Ishikawa (cell line): ENCODE results near the gene PDE12.
A peak's percentile ranks its signal among the peaks of the same experiment; 100 is the strongest.

Experiments used
- CEBPB ChIP-seq: IDR thresholded peaks from 2 replicates; pipeline ENCODE4 v1.6.1; 2012
- CREB1 ChIP-seq: IDR thresholded peaks from 2 replicates; pipeline ENCODE4 v1.6.1; 2012; ENCODE audit warnings: low read depth
- EGR1 ChIP-seq: IDR thresholded peaks from 2 replicates; pipeline ENCODE4 v1.6.1; 2012
- EP300 ChIP-seq: IDR thresholded peaks from 2 replicates; pipeline ENCODE4 v1.6.1; 2012; ENCODE audit warnings: borderline replicate concordance
- FOXM1 ChIP-seq: IDR thresholded peaks from 2 replicates; pipeline ENCODE4 v1.6.1; 2012; ENCODE audit warnings: low read depth, borderline replicate concordance
- NFIC ChIP-seq: IDR thresholded peaks from 2 replicates; pipeline ENCODE4 v1.6.1; 2012
- RAD21 ChIP-seq: IDR thresholded peaks from 2 replicates; pipeline ENCODE4 v1.6.1; 2012; ENCODE audit warnings: low read depth
- TAF1 ChIP-seq: IDR thresholded peaks from 2 replicates; pipeline ENCODE4 v1.6.1; 2012; ENCODE audit warnings: low read depth, mild to moderate bottlenecking
- TCF12 ChIP-seq: IDR thresholded peaks from 2 replicates; pipeline ENCODE4 v1.6.1; 2012; ENCODE audit warnings: low read depth
- TEAD4 ChIP-seq: IDR thresholded peaks from 2 replicates; pipeline ENCODE4 v1.6.1; 2012
- USF1 ChIP-seq: IDR thresholded peaks from 2 replicates; pipeline ENCODE4 v1.6.1; 2012
- YY1 ChIP-seq: IDR thresholded peaks from 2 replicates; pipeline ENCODE4 v1.6.1; 2012; ENCODE audit warnings: low read depth
- ZBTB7A ChIP-seq: IDR thresholded peaks from 2 replicates; pipeline ENCODE4 v1.6.1; 2012; ENCODE audit warnings: low read depth
- TF ChIP-seq, protein P1 (sequence below): IDR thresholded peaks from 2 replicates; pipeline ENCODE4 v1.6.1; 2012; ENCODE audit warnings: low read depth, mild to moderate bottlenecking
- TF ChIP-seq, protein P2 (sequence below): IDR thresholded peaks from 2 replicates; pipeline ENCODE4 v1.6.1; 2012

Gene PDE12

DNA sequence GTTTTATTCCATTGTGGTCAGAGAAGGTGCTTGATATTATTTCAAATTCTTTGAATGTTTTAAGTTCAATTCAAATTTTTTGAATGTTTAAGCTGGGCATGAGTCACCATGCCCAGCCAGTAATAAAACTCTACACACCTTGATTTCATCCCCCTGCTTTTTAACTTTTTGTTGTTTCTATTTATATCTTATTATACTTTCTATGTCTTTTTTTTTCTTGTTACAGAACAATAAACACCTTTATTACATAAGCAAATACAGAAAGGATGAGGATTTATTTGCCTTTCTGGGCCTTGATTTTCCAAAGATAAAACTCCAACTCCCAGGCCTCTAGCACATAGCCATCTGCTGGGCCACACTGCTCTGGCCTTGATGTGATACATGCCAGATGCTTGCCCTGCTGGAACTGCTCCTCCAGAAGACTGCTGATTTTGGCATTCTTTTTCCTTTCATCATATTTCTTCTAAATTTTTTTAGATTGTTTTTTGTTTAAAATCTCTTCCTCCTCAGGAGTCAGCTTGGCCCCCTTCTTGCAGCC, 25.9 kb upstream of the PDE12 start:
- TF ChIP-seq, protein P1, sequence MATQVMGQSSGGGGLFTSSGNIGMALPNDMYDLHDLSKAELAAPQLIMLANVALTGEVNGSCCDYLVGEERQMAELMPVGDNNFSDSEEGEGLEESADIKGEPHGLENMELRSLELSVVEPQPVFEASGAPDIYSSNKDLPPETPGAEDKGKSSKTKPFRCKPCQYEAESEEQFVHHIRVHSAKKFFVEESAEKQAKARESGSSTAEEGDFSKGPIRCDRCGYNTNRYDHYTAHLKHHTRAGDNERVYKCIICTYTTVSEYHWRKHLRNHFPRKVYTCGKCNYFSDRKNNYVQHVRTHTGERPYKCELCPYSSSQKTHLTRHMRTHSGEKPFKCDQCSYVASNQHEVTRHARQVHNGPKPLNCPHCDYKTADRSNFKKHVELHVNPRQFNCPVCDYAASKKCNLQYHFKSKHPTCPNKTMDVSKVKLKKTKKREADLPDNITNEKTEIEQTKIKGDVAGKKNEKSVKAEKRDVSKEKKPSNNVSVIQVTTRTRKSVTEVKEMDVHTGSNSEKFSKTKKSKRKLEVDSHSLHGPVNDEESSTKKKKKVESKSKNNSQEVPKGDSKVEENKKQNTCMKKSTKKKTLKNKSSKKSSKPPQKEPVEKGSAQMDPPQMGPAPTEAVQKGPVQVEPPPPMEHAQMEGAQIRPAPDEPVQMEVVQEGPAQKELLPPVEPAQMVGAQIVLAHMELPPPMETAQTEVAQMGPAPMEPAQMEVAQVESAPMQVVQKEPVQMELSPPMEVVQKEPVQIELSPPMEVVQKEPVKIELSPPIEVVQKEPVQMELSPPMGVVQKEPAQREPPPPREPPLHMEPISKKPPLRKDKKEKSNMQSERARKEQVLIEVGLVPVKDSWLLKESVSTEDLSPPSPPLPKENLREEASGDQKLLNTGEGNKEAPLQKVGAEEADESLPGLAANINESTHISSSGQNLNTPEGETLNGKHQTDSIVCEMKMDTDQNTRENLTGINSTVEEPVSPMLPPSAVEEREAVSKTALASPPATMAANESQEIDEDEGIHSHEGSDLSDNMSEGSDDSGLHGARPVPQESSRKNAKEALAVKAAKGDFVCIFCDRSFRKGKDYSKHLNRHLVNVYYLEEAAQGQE = no peak
- TF ChIP-seq TEAD4 (peak; percentile 25; the same call in 1 of the 2 replicates), TAF1 (no peak)

- no peak for TF ChIP-seq RAD21
- TF ChIP-seq, protein P2, sequence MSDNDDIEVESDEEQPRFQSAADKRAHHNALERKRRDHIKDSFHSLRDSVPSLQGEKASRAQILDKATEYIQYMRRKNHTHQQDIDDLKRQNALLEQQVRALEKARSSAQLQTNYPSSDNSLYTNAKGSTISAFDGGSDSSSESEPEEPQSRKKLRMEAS = no peak
- no peak for TF ChIP-seq TAF1
- TF ChIP-seq, protein P1 = no peak
- no peak for TF ChIP-seq NFIC
- TF ChIP-seq EP300 = no peak
- TF ChIP-seq EGR1 = no peak
- TF ChIP-seq CEBPB = no peak
- TF ChIP-seq CREB1 = no peak
- TF ChIP-seq ZBTB7A = no peak
Observed at GRCh38 chr3:57538465-57538864, 17.6 kb upstream of the PDE12 start.

DNA sequence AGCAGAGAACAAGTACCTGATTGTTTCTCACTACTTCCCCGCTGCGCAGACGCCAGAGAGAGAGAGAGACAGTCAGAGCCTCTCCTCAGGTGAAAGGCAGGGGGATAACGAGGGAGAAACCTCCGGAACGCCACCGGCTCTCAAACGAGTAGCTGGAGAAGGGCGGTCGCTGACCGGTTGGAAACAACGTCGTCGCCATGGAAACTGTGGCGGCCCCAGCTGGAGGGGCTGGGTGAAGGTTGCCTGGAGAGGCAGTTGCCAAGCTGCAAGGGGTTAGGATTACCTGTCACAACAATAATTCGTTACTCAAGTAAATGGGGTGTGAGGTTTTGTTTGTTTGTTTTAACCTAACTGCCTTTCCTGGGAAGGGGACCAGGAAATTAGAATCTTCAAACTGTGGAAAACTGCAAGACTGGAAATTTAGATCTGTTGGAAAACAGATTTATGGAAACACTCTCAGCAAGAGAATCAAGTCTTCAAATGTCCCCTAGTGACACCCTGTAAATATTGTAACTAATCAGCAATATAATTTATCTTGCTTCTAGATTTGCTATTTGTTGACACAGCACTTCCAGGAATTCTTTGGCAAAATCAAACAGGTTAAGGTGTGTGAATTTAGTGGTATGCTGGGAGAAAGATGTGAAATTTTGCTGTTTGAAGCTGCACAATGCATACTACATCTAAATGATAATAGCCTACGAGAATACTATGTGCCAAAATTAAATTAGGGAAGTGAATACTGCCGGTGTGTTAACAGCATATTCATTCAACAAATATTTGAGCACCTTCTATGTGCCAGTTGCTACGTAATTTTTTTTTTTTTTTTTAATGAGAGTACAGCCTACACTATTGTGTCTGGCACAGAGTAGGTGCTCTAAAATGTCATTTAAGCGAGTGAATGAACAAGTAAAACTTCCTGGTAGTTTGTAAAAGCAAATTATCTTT, 11.6 kb upstream of the PDE12 start, which contains the start of gene DNAH12:
Gene DNAH12 (minus strand): TSS at position 164 of the 945 bp plus-strand sequence. CDS start 1,474 bp downstream, outside the sequence.
- TF ChIP-seq TCF12 (no peak), FOXM1 (no peak), USF1 (no peak), ZBTB7A (no peak), CEBPB (no peak)
- TF ChIP-seq, protein P2 = no peak

GRCh38 chr3:57545636-57546268, 10.3 kb upstream of the PDE12 start:
- TF ChIP-seq CEBPB = no peak
- no peak for TF ChIP-seq TAF1
- TF ChIP-seq NFIC = no peak
- no peak for TF ChIP-seq TEAD4
- TF ChIP-seq RAD21 = no peak
- TF ChIP-seq, protein P1 = no peak
- no peak for TF ChIP-seq YY1

GRCh38 chr3:57546616-57547015, 9.5 kb upstream of the PDE12 start:
- no peak for TF ChIP-seq RAD21
